HCEC 1CT (cell line): ENCODE data around the gene LGI4.
"Not testable (repeated sequence)": the region's sequence is repeated elsewhere in the genome, so short reads cannot be mapped to it uniquely, and the experiment has no call there.

ENCODE experiments used
- DNase-seq: peaks from one replicate; pipeline ENCODE4 v3.0.0-alpha.2; 2017

Gene LGI4

DNA sequence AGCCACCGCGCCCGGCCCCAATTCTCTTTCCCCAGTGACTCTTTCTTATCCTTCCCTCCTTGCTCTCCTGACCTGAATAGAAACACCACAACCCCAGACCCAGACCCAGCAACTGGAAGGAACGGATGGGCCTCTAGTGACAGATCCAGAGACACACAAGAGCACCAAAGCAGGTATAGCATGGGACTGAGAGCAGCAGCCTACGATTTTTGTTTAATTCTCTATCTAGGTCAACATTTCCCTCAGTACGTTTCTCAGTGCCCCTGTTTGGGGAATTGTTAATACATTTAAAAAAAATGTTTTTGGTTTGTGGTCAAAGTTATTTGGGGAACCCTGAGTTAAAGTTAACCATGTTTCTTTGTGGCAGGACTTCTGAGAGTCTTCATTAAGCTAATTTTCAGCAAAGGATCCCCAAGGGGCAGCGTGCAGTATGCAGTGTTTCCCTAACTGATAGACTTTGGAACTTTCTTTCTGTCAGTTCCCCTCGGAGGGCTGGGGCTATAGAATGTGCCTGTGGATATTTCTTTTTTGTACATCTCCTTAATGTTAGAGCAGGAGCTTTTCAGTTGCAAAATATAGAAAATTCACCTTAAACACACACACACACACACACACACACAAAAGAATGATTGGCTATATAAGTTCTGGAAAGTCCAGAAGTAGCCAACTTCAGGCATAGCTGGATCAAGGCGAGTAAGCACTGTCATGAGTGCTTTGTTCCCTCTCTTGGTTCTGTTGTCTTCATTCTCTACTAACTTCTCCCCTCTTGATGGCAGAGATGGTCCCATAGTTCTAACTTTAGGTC, 26.0 kb upstream of the LGI4 start:
- no peak for DNase-seq

DNA sequence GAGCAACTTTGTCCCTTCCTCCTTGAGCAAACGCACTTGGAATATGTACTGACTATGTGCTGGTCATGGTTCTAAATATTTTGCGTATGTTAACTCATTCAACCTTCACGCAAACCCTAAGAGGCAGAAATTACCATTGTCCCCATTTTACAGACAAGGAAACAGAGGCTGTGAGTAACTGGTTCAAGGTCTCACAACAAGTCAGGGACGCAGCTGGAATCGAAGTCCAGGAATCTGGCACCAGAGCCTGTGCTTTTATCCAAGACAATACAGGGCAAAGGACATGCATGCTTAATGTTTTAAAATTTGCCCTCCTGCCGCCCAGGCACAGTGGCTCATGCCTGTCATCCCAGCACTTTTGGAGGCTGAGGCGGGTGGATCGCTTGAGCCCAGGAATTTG, 24.7 kb upstream of the LGI4 start:
- DNase-seq, result no peak

DNA sequence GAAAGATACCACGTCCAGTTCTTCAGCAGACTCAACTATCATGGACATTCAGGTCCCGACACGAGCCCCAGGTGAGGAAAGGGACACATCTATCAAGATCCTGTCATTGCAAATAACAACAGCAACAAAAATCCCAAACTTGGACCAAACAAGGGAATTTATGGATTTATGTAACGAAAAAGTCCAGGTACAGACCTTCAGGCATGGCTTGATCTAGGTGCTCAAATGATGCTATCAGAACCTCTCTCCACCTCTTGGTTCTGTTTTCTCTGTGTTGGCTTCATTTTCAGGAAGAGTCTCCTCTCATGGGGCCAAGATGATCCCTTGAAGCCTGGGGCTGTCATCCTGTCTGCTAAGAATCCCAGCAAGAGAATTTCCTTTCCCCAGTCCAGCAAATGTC, 22.6 kb upstream of the LGI4 start:
- DNase-seq, result no peak

DNA sequence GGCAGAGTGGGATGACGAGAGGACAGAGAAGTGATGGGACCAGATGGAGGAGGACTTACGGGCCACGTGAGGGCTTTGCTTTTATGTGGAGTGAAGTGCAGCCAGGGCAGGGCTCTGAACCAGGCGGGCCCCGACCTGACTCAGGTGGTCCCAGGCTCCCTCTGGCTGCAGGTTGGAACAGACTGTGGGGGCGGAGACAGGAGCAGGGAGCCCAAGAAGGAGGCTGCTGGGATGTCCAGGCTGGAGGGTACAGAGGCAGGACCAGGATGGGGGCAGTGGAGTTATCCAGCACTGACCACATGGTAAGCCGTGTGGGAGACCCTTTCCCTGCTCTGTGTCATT, 21.8 kb upstream of the LGI4 start:
- no peak for DNase-seq

DNA sequence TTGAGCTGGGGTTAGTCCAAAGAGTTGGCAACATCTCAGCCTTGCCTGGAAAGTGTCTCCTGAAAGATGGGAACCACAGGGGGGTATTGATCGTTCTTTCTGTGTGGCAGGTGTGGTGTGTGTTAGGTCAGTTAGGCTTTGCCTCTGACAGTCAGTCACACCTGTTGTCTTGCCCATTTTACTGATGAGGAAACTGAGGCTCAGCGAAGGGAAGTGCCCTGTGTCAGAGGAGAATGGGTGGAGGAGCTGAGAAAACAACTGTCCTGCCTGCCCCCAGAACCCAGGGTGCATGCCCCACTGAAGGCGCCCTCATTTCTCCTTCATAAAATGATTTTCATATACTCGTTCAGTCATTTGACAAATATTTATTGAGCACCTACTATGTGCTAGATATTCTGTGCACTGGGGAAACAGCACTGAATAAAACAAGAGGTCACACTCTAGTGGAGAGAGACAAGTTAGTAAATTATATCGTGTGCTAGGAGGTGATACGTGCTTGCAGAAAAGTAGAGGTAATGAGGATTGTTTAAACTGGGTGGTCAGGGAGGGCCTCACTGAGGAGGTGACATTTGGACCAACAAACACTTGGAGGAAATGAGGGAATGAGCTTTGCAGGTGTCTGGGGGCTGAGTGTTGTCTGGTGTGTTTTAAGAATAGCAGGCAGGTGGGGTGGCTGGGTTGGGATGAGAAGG, 21.3 kb upstream of the LGI4 start:
- no peak for DNase-seq

DNA sequence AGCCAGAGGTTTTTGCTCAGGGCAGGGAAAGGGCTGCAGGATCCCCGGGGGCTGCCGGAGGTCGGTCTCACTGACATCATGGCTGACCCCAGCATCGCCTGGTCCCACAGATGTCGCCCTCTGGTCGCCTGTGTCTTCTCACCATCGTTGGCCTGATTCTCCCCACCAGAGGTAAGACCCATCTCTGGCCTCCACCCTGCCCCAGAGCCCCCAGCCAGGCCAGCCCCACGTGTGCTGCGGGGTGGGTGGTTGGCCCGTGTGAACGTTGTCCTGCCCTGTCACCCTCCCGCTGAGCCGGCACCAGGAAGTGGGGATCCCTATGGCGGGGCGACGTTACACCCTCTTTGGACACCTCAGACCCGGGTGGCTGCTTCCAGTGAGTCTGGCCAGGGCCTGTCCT, 20.6 kb upstream of the LGI4 start:
- DNase-seq, result no peak

DNA sequence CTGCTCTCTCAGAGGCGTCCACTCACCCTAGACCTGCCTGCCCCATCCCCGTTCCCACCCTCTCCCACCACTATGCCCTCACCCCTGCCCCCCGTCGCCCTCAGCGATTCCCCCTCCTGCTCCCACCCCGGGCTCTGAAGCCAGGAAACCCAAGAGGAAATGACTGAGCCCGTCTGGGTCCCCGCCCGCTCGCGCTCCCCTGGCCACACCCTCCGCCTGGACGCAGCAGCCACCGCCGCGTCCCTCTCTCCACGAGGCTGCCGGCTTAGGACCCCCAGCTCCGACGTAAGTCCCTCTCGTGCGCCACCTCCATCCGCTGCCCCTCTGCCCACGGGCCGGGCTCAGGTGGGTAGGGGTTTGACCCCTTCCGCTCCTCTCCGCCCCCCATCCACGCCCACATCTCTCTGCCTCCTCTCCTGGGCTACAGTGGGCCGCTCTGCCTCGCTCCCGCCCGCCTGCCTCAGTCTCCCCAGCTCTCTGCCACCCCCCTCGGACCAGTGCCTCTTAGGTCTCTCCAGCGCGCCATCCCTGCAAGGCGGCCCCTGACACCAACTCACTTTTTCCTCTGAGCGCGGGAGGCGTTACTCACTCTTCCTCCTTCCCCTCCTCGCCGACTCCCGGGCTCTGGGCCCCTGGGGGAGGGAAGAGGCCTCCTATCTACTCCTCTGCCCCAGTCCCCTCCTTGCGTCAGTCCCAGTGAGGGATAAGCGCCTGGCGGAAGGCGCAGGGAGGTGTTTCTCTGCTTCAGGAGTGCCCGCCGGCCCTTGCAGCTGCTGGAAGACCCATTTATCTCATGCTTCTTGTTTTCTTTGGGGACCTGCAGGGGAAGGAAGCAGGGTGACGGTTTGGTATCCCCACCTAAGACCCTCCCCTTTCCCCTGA, 19.9 kb upstream of the LGI4 start, which contains the start of gene FXYD5:
Gene FXYD5 (plus strand): TSS at position 211 of the 882 bp plus-strand sequence. CDS start 816 bp downstream, outside the sequence.
- DNase-seq, result peak; percentile 73

DNA sequence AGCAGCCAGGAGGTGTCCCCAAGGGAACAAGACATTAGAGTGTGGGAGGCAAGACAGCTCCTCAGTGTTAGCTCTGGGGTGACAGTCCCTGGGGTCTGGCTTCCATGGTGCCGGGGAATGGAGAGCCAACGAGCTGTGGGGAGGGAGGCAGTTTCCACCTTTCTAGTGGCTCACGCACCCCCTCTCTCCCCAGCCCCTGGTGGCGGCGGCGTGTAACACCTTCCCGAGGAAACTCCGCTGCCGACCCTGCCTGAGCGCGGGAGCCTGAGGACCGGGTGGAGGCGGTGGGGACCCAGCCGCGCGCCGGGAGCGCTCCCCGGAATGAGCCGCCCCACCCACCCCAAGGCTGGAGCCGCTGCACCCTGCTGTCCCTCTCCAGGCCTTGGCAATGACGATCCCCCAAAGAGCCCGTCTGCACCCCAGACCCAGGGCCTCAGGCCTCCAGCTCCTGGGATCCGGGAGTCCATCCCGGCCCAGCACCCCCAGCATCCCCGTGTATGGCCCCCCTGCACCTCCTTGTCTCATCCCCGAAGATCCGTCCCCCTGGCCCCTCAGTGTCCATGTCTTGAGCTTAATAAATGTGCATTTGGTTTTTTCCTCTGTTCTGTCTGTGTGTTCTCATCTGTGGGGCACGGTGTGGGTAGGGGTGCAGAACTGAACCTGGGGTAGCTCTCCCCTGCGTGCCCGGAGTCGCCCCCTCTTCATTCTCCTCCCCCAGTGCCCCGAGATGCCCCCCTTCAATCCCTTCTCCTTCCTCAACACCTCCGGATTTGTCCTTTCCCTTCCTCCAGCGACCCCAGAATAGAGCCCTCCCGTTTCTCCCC, 19.1 kb upstream of the LGI4 start:
- DNase-seq, result peak; percentile 48

DNA sequence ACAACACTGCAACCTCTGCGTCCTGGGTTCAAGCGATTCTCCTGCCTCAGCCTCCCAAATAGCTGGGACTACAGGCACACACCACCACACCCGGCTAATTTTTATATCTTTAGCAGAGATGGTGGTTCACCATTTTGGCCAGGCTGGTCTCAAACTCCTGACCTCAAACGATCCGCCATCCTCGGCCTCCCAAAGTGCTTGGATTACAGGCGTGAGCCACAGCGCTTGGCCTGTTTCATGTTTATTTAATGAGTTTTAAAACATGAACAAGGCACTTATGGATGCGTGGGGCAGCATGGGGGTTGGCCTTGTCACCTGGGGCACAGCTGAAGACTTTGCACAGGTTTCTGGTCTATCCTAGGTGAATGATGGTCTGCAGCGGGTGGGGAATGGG, 18.3 kb upstream of the LGI4 start:
- DNase-seq, result not testable (repeated sequence)

DNA sequence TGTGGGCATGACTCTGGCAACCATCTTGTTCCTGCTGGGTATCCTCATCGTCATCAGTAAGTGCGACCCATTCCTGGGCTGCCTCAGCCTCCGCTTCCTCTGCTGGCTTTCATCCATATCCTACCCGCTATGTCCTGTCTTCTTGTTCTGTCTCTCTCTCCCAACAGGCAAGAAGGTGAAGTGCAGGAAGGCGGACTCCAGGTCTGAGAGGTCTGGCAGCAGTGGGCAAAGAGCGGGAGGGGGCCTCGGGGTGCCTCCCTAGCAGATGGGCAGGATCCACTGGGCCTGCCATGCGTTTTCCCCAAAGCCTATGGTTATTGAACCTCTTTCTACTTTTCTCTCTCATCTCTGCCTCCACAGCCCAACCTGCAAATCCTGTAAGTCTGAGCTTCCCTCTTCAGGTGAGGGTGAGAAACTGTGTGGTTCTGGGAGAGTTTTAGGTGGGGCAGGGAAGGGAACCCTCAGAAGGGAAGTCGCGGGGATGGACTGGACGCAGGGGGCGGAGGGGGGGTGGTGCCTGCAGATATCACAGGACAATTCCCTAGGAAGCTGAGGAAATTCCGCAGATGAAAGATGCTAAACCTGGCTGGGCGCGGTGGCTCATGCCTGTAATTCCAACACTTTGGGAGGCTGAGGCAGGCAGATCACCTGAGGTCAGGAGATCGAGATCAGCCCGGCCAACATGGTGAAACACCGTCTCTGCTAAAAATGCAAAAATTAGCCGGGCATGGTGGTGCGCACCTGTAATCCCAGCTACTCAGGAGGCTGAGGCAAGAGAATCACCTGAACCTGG, 16.6 kb upstream of the LGI4 start:
- no peak for DNase-seq

DNA sequence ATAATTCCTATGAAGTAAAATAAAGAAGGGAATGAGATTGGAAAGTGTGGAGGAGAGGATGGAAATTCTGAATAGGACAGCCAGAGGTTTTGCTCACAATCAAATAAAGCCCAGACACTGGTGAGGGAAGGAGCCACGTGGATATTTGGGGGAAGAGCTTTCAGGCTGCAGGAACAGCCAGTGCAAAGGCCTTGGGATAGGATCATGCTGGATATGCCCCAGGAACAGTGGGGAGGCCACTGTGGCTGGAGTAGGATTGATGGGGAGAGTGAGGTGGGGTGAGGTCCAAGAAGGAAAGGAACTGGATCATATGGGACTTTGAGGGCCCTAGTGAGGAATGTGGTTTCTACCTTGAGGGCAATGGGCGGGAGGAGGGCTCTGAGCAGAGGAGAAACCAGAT, 15.6 kb upstream of the LGI4 start:
- no peak for DNase-seq

DNA sequence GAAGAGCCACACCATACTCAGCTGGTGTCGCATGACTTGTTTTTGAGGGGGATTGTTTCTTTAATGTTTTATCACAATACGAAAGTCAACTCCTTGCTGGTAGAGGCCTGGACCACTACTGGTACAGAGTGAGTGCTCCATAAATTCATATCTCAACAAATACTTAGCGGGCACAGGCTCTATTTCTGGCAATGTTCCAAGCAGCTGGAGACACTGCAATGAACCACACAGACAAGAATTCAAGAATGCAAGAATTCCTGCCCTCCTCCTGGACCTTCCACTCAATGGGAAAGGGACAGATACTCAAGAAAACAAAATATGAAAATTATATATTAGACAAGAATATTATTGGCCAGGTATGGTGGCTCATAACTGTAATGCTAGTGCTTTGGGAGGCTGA, 14.6 kb upstream of the LGI4 start:
- DNase-seq, result no peak

DNA sequence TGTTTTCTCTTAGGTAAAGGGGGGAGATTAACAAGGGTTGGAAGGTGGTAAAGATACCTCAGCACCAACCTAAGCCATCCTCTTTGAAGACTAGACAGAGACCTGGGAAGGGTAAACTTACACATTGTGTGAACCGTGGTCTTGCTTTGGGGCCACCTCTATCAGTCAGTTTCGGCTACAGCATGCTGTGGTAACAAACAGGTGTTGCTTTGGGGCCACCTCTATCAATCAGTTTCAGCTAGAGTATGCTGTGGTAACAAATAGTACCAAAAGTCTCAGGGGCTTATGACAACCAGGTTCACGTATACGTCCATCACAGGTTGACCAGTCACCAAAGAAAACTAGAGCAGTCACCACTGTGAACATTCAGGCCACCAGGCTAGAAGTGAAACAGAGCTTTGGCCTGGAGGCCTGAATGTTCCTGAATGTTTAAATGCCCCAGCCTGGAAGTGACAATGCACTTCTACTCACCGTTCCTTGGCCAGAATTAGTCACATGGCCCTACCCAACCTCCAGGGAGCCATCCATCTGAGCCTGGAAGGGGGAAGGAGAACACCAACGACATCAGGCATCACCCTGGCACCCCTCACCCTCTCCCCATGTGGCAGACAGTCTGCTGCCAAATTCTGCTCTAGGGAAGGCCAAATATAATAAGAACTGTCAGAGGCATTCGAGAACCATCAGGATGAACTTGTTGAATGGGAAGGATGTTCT, 12.0 kb upstream of the LGI4 start:
- DNase-seq, result no peak

DNA sequence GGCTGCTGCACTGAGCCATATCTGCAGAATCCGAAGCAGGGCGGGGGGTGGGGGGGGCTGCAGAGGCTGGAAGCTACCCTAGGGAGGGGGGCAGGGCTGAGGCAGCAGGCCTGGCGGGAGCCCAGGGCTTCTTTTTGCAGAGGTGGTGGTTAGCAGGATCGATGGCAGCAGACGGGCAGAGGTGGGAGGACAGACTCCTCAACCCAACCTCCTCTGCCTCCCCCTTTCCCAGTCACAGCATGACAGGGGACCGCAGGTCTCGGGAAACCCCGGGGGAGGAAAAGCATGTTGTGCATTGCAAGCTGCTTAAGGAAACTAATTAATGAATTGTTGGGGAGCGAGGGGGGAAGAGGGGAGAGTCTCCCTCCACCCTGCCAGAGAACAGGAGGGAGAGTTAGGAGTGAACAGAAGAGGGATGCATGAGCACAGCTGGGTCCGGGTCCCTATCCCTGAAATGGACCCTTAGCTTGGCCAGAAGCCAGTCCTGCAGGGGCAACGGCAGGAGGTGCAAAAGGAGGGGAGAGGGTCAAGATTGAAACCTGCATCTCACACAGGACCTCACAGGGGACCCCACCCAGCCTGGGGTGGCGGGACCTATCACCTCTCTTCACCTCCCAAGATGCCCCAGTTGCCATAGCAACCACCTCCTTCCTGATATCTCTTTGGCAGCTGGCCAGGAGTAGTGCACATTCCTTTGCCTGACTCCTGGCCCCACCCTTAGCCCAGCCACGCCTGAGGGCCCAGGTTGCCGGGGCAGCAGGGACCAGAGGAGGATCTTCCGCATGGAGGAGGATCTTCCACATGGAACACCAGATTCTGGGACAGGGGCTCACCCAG, 10.0 kb upstream of the LGI4 start:
- no peak for DNase-seq

DNA sequence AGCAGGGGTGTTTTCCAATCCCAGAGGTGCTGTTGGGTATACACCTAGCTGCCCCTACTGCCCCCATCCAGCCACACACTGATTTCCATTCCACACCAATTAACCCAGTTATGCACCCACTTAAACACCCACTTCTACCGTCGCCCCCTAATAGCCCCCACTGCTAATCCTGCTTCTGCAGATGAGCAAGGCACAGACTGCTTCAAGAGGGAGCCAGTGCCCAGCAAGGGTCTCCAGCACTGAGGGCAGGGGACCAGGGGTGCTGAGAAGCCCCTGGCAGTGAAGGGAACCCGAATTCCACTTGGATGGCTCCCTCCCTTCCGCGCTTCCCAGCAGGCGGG, 9.4 kb upstream of the LGI4 start:
- no peak for DNase-seq

DNA sequence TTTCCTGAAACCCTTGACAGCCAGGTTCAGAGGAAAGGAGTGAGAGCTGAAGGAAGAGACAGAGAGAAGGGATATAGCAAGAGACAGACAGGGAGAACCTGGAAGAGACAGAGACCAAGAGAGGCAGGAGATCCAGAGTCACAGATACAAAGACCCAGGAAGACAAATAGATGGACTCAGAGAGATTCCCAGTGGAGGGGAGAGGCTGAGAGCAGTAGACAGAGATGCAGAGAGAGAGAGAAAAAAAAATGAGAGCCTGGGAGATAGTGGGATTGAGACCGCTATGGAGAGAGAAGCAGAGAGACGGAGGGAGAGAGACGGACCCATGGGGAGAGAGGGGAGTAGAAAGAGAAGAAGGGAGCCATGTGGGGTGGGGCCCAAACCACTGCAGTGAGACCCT, 9.0 kb upstream of the LGI4 start:
- DNase-seq, result no peak

DNA sequence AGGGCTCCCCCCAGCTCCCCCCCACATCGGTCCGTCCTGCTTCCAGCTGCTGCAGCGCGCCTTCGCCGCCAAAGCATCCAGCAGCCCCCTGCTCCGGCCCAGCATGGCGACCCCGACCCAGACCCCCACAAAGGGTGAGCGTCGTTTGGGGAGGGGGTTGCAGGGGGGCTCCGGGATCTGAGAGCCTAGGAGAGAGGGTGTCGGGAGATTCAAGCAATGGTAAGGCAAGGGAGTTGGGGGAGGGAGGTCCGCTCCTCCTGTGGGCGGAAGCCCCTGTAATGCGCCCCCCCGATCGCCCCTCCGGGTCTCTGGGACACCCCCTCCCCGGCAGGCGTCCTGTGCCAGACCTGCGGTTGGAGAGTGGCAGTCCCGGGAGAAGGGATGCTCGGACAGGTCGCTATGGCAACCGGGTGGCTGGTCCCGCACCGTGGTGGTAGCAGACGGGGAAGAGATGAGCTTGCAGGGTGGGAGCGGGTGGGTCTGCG, 8.4 kb upstream of the LGI4 start, which contains the start of gene FXYD7:
Gene FXYD7 (plus strand): TSS at position 25 of the 485 bp plus-strand sequence. CDS start 79 bp downstream, at position 104.
- DNase-seq, result no peak

DNA sequence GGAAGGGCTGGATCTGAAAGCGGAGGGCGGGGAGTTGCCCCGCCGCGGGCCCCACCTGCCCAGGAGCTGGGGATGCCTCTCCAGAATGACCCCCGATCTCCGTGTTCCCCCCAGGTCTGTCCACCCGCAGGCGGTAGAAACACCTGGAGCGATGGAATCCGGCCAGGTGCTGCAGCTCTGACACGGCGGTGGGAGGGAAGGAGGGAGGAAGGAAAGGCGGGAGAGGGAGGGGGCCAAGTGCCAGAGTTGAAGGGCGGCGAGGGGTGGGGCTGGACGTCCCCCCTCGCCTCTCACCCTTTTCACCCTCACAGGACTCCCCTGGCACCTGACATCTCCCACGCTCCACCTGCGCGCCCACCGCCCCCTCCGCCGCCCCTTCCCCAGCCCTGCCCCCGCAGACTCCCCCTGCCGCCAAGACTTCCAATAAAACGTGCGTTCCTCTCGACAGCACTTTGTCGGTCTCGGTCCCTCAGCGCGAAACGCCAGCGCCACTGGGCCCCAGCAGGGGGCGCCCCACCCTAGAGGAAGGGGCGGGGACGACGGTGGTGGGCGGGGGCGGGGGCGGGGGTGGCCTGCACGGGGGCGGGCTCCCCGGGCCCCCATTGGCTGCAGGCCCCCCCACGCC, 7.9 kb upstream of the LGI4 start:
- no peak for DNase-seq

DNA sequence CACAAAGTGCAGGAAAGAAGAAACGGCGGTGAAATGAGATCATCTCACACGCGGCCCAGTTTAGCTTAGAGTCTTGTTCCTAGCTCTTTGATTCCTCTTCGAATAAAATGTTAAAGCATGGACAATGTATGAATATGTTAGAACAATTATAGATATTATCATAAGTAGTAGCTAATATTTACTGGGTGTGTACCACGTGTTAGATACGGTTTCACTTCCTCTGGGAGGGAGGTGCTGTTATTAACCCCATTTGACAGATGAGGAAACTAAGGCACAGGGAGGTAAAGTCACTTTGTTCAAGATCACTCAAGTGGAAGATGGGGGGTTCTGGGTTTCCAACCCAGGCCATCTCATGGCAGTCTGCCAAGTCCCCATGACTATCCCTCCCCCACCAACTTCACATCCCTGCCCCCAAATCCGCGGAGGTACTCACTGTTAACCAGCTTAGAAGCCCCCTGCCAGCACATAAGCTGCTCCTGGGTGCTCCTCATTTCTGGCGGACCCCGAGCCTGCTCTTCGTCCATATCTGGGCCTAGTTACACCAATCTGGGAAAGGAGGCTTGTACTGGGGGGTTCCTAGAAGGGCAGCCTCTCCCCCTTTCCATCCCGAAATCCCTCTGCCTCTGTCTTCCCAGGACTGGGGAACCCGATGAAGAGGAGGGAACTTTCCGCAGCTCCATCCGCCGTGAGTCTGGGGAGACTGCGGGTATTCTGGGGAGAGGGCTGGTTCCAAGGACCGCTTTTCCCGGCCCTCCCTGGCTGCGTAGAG, 7.2 kb upstream of the LGI4 start:
- no peak for DNase-seq
